ENCODE results near the gene SHTN1.
A peak's percentile ranks its signal among the peaks of the same experiment; 100 is the strongest.

Gene SHTN1

GRCh38 chr10:116917481-116917880 is 87.5 kb downstream of the SHTN1 start:
- DNase-seq (ENCODE audit: low spot score) (no peak), FAIRE-seq (no peak)

- FAIRE-seq = no peak
- no peak for DNase-seq (ENCODE audit: low spot score)
Observed at GRCh38 chr10:116915340-116915739, 89.6 kb downstream of the SHTN1 start.

GRCh38 chr10:116913695-116914094 is 91.3 kb downstream of the SHTN1 start:
- DNase-seq (ENCODE audit: low spot score) (no peak), FAIRE-seq (no peak)

GRCh38 chr10:116912162-116912561 is 92.8 kb downstream of the SHTN1 start:
- DNase-seq (ENCODE audit: low spot score) (no peak), FAIRE-seq (no peak)

- no peak for DNase-seq (ENCODE audit: low spot score)
- FAIRE-seq = no peak
Observed at GRCh38 chr10:116910910-116911309, 94.1 kb downstream of the SHTN1 start.

GRCh38 chr10:116909307-116909706 is 95.7 kb downstream of the SHTN1 start:
- no peak for DNase-seq (ENCODE audit: low spot score)
- no peak for FAIRE-seq

GRCh38 chr10:116907245-116907987 is 97.6 kb downstream of the SHTN1 start:
- DNase-seq (ENCODE audit: low spot score) = no peak
- no peak for FAIRE-seq

- no peak for DNase-seq (ENCODE audit: low spot score)
- no peak for FAIRE-seq
Observed at GRCh38 chr10:116905845-116906210, 99.2 kb downstream of the SHTN1 start.

- FAIRE-seq (no peak), DNase-seq (ENCODE audit: low spot score) (no peak)
Observed at GRCh38 chr10:116899626-116900025, 105.4 kb downstream of the SHTN1 start.

- FAIRE-seq (no peak), DNase-seq (ENCODE audit: low spot score) (no peak)
Observed at GRCh38 chr10:116893686-116894037, 111.3 kb downstream of the SHTN1 start.

GRCh38 chr10:116892907-116893685 is 111.9 kb downstream of the SHTN1 start:
- DNase-seq (ENCODE audit: low spot score) = no peak
- no peak for FAIRE-seq

- no peak for FAIRE-seq
- DNase-seq (ENCODE audit: low spot score) = peak; percentile 51
Observed at GRCh38 chr10:116891208-116891607, 113.8 kb downstream of the SHTN1 start.

- no peak for FAIRE-seq
- DNase-seq (ENCODE audit: low spot score) = no peak
Observed at GRCh38 chr10:116889066-116889465, 115.9 kb downstream of the SHTN1 start.

- peak; percentile 50 for FAIRE-seq
- peak; percentile 88 for DNase-seq (ENCODE audit: low spot score)
Observed at GRCh38 chr10:116888380-116889055, 116.5 kb downstream of the SHTN1 start.

GRCh38 chr10:116886772-116887171 is 118.2 kb downstream of the SHTN1 start:
- DNase-seq (ENCODE audit: low spot score) = no peak
- FAIRE-seq = no peak

GRCh38 chr10:116882639-116883038 is 122.3 kb downstream of the SHTN1 start:
- no peak for DNase-seq (ENCODE audit: low spot score)
- no peak for FAIRE-seq

- DNase-seq (ENCODE audit: low spot score) = peak; percentile 11
- FAIRE-seq = no peak
Observed at GRCh38 chr10:116880716-116881482, 124.1 kb downstream of the SHTN1 start.

GRCh38 chr10:116879817-116880216 is 125.2 kb downstream of the SHTN1 start:
- DNase-seq (ENCODE audit: low spot score) (no peak), FAIRE-seq (peak; percentile 13)

- DNase-seq (ENCODE audit: low spot score) (no peak), FAIRE-seq (no peak)
Observed at GRCh38 chr10:116878123-116878522, 126.9 kb downstream of the SHTN1 start.

GRCh38 chr10:116877391-116877790 is 127.6 kb downstream of the SHTN1 start:
- FAIRE-seq = no peak
- DNase-seq (ENCODE audit: low spot score) = no peak

- FAIRE-seq = no peak
- no peak for DNase-seq (ENCODE audit: low spot score)
Observed at GRCh38 chr10:116875897-116876296, 129.1 kb downstream of the SHTN1 start.

- no peak for FAIRE-seq
Observed at GRCh38 chr10:116873134-116873533, 131.9 kb downstream of the SHTN1 start.

More at GRCh38 chr10:116873134-116873533, 131.9 kb downstream of the SHTN1 start:
- DNase-seq (ENCODE audit: low spot score) = no peak

Data from urothelium cell line (cell line).